Effector memory CD8-positive, alpha-beta T cell (primary cell): ENCODE data around the gene TMCO6.
"Not testable (repeated sequence)": the region's sequence is repeated elsewhere in the genome, so short reads cannot be mapped to it uniquely, and the experiment has no call there.

Source experiments
- ATAC-seq: fragments of 150-1000 bp; cut with Tn5 transposase; replicated peaks from 2 replicates; pipeline ENCODE4 v1.10.0; 2021; ENCODE audit warnings: mild to moderate bottlenecking, moderate library complexity
- DNase-seq, 3 experiments: peaks; one replicate each; pipeline ENCODE4 v3.0.0; 2021
- H3K27ac Mint-ChIP-seq, 2 donors: one replicate each; pipeline ENCODE4 v1.8.0; 2022; ENCODE audit warnings: mild to moderate bottlenecking in 2 of 2, mixed read lengths in 2 of 2, moderate library complexity in 2 of 2
- H3K27me3 Mint-ChIP-seq, 2 donors: one replicate each; pipeline ENCODE4 v1.8.0; 2022; ENCODE audit warnings: mixed read lengths in 2 of 2
- H3K36me3 Mint-ChIP-seq: one replicate; pipeline ENCODE4 v1.8.0; 2022; ENCODE audit warnings: mild to moderate bottlenecking, moderate library complexity, mixed read lengths; ENCODE audit not compliant: insufficient read depth
- H3K4me1 Mint-ChIP-seq, 2 donors: one replicate each; pipeline ENCODE4 v1.8.0; 2022; ENCODE audit warnings: low read depth in 2 of 2, mixed read lengths in 2 of 2
- H3K4me3 Mint-ChIP-seq, 2 donors: one replicate each; pipeline ENCODE4 v1.8.0; 2022; ENCODE audit warnings: mild to moderate bottlenecking in 2 of 2, mixed read lengths in 2 of 2, moderate library complexity in 2 of 2
- H3K9me3 Mint-ChIP-seq, 2 donors: one replicate each; pipeline ENCODE4 v1.8.0; 2022; ENCODE audit warnings: mixed read lengths in 2 of 2

The TMCO6 gene

DNA sequence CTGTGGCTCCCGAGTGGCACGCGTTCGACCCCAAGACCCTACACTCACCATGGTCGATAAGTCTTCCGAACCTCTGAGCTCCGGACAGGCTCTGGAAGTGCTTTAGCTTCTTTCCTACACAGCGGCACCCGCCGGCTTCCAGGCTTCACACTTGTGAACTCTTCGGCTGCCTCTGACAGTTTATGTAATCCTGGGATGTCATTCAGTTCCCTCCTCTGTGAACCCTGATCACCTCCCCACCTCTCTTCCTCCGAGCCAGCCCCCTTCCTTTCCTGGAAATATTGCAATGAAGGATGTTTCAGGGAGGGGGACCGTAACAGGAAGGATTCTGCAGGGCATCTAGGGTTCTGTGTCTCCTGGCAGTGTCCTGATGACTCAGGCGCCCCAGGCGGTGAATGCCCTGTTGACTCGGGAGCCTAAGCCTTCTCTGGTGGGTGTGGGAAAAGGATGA, 6.2 kb upstream of the TMCO6 start, which contains the start of gene CD14:
CD14 (minus strand) TSS at position 155 of the 451 bp plus-strand sequence; CDS start at position 51, 104 bp downstream.
- DNase-seq (peak in 1 of 3 experiments; percentile 12), ATAC-seq (no peak)
- Mint-ChIP-seq H3K27me3 (peaks cover 0 to 5% of the 10 kb centered on the region in 2 donors), H3K27ac (peak within 1 kb of the TSS; percentile 53 to 69), H3K36me3 (peaks cover 5% of the 10 kb centered on the region), H3K9me3 (no peaks in the 10 kb centered on the region), H3K4me3 (peak within 1 kb of the TSS; percentile 85 to 89), H3K4me1 (peaks cover 11 to 13% of the 10 kb centered on the region in 2 donors)

DNA sequence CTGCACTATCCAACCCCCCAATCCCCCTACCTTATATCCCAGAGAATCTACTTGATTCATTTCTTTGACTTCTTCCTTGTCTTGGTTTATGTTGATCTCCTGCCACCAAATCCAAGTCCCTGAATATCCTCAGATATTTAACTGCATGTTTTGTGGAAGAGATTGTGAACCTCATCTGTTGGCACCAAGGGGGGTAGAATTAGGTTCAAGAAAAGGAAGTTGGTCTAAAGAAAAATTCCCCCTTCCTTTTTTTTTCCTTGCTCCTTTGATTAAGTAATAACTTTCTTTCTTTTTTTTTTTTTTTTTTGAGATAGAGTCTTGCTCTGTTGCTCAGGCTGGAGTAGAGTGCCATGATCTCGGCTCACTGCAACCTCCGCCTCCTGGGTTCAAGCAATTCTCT, 5.8 kb upstream of the TMCO6 start:
- no peak for DNase-seq

DNA sequence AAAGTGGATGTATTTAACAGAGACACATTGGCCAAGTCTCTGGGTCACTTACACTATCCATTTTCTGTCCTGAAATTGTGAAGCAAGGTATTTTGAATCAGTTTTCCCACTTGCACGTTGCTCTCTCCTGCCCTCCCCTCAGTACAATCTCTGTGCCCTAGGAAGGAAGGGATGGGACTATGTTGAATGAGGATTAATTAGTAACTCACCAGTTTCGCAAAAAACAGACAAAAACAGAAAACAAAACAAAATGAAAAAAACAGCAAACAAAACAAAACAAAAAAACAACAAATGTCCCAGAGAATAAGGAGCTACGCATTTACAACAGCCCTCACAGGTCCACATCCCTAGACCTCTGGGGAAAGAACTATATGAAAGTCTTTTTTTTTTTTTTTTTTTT, 5.1 kb upstream of the TMCO6 start:
- Mint-ChIP-seq H3K4me3 (peak overlapping the region; percentile 85 to 89), H3K4me1 (peaks cover 11 to 20% of the 10 kb centered on the region in 2 donors)
- ATAC-seq, result no peak

More for the DNA sequence above, 5.8 kb upstream of the TMCO6 start:
- peak overlapping the region; percentile 53 to 69 for H3K27ac Mint-ChIP-seq
- peaks cover 0 to under 1% of the 10 kb centered on the region in 2 donors for H3K27me3 Mint-ChIP-seq
- H3K4me3 Mint-ChIP-seq, result peak overlapping the region; percentile 85 to 89
- H3K4me1 Mint-ChIP-seq, result peaks cover 11 to 14% of the 10 kb centered on the region in 2 donors
- peaks cover 7% of the 10 kb centered on the region for H3K36me3 Mint-ChIP-seq
- no peak for ATAC-seq
- no peaks in the 10 kb centered on the region for H3K9me3 Mint-ChIP-seq

DNA sequence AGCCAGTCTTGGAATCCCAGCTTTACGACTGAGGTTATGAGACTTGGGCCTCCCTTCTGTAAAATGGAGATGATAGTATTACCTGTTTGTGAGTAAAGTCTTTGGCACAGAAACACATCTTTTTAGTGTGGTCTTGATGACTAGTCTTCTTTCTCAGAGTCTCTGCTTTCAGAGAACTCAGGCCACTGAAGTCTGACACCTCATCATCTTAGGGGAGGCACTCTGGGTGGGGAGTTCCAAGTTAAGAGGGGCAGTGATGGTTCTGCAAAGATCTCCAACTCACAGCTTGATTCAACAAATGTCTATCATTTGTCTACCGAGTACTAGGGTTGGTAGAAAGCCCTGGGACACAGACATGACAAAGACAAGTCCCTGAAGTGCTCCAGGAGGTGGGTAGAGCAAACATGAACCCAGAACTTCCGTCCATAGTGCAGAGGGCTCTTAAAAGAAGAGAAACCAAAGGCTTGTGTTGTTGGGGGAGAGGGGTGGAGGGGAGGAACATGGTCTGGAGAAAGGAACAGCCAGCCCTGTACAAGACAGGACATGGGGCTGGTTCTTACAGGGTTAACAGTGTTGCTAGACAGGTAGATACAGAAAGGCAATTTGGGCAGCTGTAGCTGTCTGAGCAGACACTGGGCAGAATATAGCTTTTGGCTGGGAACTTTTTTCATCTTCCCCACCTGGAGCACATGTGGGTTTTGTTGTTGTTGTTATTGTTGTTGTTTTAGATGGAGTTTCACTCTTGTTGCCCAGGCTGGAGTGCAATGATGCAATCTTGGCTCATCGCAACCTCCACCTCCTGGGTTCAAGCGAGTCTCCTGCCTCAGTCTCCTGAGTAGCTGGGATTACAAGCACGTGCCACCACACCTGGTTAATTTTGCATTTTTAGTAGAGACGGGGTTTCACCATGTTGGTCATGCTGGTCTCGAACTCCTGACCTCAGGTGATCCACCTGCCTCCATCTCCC, 3.7 kb upstream of the TMCO6 start:
- Mint-ChIP-seq H3K27ac (no peak overlapping the region), H3K36me3 (peaks cover 11% of the 10 kb centered on the region), H3K4me1 (peaks cover 20 to 26% of the 10 kb centered on the region in 2 donors), H3K27me3 (no peaks in the 10 kb centered on the region), H3K4me3 (no peak overlapping the region), H3K9me3 (no peaks in the 10 kb centered on the region)
- ATAC-seq (no peak), DNase-seq (no peak)

More for the DNA sequence above, 5.1 kb upstream of the TMCO6 start:
- H3K27ac Mint-ChIP-seq, result no peak overlapping the region
- H3K9me3 Mint-ChIP-seq, result no peaks in the 10 kb centered on the region
- DNase-seq, result no peak
- H3K27me3 Mint-ChIP-seq, result no peaks in the 10 kb centered on the region
- H3K36me3 Mint-ChIP-seq, result peaks cover 10% of the 10 kb centered on the region

DNA sequence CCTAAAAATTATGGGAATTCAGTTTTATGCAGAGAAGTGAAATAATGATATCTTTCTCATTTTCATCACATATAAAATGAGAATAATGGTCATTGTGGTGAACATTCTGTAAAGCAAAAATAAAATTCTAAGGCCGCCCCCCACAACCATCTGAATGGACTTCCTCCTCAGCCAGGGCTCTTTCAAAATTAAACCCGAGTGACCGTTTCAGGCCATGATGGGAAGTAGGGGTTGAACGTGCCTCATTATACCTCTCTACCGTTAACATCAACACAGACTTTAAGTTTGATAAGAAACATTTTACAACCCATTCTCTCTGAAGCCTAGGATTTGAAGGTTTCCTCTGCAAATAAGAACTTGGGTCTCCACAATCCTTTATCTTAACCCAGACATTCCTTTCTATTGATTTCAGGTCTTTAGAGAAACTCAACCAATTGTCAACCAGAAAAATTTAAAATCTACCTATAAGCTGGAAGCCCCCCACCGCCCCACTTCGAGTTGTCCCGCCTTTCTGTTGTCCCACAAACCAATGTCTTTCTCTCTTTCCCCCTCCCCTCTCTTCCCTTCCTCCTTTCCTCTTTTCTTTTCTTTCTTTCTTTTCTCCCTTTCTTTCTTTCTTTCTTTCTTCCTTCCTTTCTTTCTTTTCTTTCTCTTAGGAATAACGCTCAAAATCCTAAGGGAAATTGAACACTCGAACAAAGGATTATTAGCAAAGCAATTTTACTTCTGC, 1.7 kb upstream of the TMCO6 start:
- Mint-ChIP-seq H3K27me3 (no peaks in the 10 kb centered on the region), H3K36me3 (peaks cover 17% of the 10 kb centered on the region), H3K4me3 (no peak overlapping the region), H3K9me3 (no peaks in the 10 kb centered on the region), H3K4me1 (peaks cover 35 to 37% of the 10 kb centered on the region in 2 donors), H3K27ac (peak overlapping the region in 1 of 2 donors; percentile 93)
- DNase-seq (no peak), ATAC-seq (no peak)

DNA sequence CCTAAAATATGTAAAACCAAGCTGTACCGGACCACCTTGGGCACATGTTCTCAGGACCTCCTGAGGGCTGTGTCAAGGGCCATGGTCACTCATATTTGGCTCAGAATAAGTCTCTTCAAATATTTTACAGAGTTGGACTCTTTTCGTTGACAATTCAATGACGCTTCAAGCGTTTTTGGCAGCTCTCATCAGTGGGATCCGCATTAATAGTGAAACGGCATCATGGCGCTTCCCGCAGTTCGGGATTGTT, 428 bp upstream of the TMCO6 start:
- peak overlapping the region; percentile 93 to 94 for H3K27ac Mint-ChIP-seq

DNA sequence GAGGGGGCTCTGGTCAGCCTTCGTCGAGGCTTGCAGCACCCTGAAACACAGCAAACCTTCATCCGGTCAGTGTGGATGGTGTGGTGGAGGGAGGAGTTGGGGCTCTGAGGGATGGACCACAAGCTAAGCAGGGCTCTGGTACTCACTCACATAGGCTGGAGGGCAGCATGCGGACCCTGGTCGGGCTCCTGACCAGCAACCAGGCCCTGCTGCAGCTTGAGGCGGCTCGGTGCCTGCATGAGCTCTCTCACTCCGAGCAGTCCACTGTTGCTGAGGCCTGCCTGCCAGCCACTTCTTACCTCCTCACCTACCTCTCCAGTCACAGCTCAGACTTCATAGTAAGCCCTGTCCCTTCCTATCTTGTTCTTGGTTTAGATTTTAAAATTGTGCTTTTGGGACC, 2.5 kb downstream of the TMCO6 start:
- Mint-ChIP-seq H3K36me3 (peaks cover 36% of the 10 kb centered on the region), H3K4me3 (no peak overlapping the region), H3K4me1 (peaks cover 30 to 34% of the 10 kb centered on the region in 2 donors), H3K27ac (peak overlapping the region in 1 of 2 donors; percentile 23), H3K27me3 (no peaks in the 10 kb centered on the region), H3K9me3 (no peaks in the 10 kb centered on the region)
- ATAC-seq, result no peak
- DNase-seq, result no peak

More for the DNA sequence above, 428 bp upstream of the TMCO6 start:
- H3K4me1 Mint-ChIP-seq, result peaks cover 25 to 30% of the 10 kb centered on the region in 2 donors
- not testable (repeated sequence) for ATAC-seq, H3K27me3 Mint-ChIP-seq, DNase-seq, H3K9me3 Mint-ChIP-seq
- peaks cover 24% of the 10 kb centered on the region for H3K36me3 Mint-ChIP-seq
- peak overlapping the region; percentile 82 to 85 for H3K4me3 Mint-ChIP-seq

DNA sequence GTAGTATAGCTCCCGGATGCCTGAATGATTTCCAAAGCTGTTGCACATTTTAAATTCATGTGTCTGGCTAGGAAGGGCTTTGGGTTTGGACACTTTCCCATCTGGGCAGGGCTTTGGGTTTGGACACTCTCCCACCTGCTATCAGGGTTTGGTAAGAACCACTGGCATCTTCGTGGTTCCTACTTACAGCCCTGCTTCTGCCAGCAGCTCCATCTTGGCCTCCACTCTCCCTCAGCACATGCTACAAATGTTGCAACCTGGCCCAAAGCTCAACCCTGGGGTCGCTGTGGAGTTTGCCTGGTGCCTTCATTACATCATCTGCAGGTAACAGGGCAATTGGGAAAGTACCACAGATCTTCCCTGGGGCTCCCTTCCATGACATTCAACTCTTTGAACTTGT, 3.5 kb downstream of the TMCO6 start:
- H3K4me3 Mint-ChIP-seq, result no peak overlapping the region
- no peaks in the 10 kb centered on the region for H3K9me3 Mint-ChIP-seq

DNA sequence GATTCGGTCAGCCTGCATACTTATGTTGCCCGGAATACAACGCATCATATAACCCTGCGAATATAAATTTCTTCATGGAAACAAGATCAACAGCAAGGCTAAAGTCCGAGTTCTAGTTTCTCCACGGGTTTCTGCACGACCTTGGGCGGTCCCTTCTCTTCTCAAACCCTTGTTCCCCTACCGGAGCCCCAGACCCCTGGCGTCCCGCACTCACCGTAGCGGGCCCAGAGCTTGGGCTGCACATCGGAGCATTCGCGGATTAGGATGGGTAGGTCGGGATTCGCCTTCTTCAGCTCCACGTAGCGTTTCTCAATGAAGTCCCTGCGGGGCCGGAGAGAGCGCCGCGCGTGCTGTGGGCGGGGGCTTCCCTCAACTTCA, 7.8 kb downstream of the TMCO6 start:
- H3K4me3 Mint-ChIP-seq, result peak overlapping the region; percentile 93
- H3K27me3 Mint-ChIP-seq, result no peaks in the 10 kb centered on the region
- peaks cover 30 to 37% of the 10 kb centered on the region in 2 donors for H3K4me1 Mint-ChIP-seq
- H3K9me3 Mint-ChIP-seq, result no peaks in the 10 kb centered on the region
- H3K27ac Mint-ChIP-seq, result peak overlapping the region; percentile 97 to 99
- DNase-seq (no peak), ATAC-seq (no peak)
- peaks cover 73% of the 10 kb centered on the region for H3K36me3 Mint-ChIP-seq

More for the DNA sequence above, 3.5 kb downstream of the TMCO6 start:
- no peaks in the 10 kb centered on the region for H3K27me3 Mint-ChIP-seq
- ATAC-seq (no peak), DNase-seq (no peak)
- H3K36me3 Mint-ChIP-seq, result peaks cover 42% of the 10 kb centered on the region
- peaks cover 30 to 39% of the 10 kb centered on the region in 2 donors for H3K4me1 Mint-ChIP-seq
- H3K27ac Mint-ChIP-seq, result peak overlapping the region in 1 of 2 donors; percentile 23

DNA sequence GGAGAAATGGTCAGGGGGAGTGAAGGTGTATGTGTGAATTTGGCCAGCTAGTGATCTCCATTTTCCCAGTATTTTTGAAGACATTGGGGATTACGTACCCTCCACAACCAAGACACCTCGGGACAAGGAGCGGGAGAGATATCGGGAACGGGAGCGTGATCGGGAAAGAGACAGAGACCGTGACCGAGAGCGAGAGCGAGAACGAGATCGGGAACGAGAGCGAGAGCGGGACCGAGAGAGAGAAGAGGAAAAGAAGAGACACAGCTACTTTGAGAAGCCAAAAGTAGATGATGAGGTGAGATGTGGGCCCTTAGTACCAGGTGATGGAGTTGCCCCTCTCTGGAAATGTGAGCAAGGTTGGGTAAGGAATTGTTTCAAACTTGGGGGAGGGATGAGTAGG, 19.6 kb downstream of the TMCO6 start:
- Mint-ChIP-seq H3K27me3 (no peaks in the 10 kb centered on the region), H3K4me1 (peaks cover 2 to 4% of the 10 kb centered on the region in 2 donors), H3K4me3 (no peak overlapping the region), H3K9me3 (no peaks in the 10 kb centered on the region), H3K27ac (peak overlapping the region in 1 of 2 donors; percentile 78), H3K36me3 (peaks cover 89% of the 10 kb centered on the region)
- ATAC-seq (no peak), DNase-seq (no peak)

DNA sequence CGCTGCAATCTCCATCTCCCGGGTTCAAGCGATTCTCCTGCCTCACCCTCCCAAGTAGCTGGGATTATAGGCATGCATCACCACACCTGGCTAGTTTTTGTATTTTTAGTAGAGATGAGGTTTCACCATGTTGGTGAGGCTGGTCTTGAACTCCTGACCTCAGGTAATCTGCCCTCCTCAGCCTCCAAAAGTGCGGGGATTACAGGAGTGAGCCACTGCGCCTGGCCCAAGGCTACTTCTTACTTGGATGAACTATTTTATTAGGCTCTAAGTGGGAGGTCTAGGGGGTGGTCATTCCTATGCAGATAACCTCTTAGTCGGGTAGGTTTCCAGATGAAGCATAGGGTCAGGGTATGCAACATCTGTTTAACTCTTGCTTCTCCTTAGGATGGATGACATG, 21.1 kb downstream of the TMCO6 start:
- DNase-seq, H3K9me3 Mint-ChIP-seq, H3K4me3 Mint-ChIP-seq, ATAC-seq, H3K27me3 Mint-ChIP-seq: not testable (repeated sequence)
- Mint-ChIP-seq H3K4me1 (peaks cover 9 to 10% of the 10 kb centered on the region in 2 donors), H3K27ac (peak overlapping the region in 1 of 2 donors; percentile 29), H3K36me3 (peaks cover 89% of the 10 kb centered on the region)

DNA sequence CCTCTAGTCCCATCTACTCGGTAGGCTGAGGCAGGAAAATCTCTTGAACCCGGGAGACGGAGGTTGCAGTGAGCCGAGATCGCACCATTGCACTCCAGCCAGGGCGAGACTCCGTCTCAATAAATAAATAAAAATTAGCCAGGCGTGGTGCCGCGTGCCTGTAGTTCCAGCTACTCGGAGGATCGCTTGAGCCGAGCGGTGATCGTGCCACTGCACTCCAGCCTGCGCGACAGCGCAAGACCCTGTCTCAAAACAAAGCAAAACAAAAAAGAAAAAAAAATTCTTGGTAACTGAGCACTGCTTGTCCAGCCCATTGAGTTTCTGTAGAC, 24.7 kb downstream of the TMCO6 start:
- peaks cover 23 to 26% of the 10 kb centered on the region in 2 donors for H3K4me1 Mint-ChIP-seq
- H3K27ac Mint-ChIP-seq, result peak overlapping the region; percentile 96 to 99
- ATAC-seq (no peak), DNase-seq (no peak)
- H3K27me3 Mint-ChIP-seq, result no peaks in the 10 kb centered on the region
- H3K4me3 Mint-ChIP-seq, result peak overlapping the region; percentile 100
- H3K36me3 Mint-ChIP-seq, result peaks cover 67% of the 10 kb centered on the region
- no peaks in the 10 kb centered on the region for H3K9me3 Mint-ChIP-seq

DNA sequence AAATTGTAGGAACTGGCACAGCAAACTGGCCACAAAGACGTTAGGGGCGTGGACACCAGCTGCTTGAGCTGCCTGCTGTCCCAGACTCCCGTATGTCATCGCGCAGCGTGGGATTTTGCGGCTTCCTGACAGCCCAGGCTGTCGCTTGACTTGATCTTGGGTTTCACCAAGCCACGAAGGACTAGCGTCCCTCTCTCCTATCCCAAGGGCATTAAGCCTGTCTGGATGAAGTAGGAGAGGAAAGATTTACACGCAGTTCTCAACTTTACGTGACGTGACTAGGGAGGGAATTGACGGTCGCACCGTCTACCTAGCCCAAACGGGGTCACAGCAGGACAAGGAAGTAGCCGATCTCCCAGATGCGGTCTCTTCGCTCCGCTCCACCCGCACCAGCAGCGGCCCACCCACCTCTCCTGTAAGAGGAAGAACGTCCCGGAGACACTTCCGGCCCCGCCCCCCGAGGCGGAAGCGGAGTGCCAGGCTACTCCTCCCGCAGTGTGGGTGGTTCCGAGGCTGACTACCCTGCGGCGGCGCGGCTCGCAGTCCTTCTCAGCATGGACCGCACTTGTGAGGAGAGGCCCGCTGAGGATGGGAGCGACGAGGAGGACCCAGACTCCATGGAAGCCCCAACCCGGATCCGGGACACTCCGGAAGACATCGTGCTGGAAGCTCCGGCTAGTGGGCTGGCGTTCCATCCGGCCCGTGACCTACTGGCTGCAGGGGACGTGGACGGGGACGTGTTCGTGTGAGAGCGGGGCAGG, 25.3 kb downstream of the TMCO6 start, which contains the start of gene WDR55:
WDR55 (plus strand) TSS at position 546 of the 761 bp plus-strand sequence; CDS start at position 555, 9 bp downstream.
- Mint-ChIP-seq H3K27me3 (no peaks in the 10 kb centered on the region), H3K4me3 (peak within 1 kb of the TSS; percentile 100), H3K4me1 (peaks cover 23 to 28% of the 10 kb centered on the region in 2 donors), H3K27ac (peak within 1 kb of the TSS; percentile 96 to 99), H3K9me3 (no peaks in the 10 kb centered on the region), H3K36me3 (peaks cover 67% of the 10 kb centered on the region)
- peak; percentile 92 to 96 (median 95) for DNase-seq
- ATAC-seq, result peak; percentile 93
